Measurements from ENCODE around the gene TSPAN8.
"Not testable (repeated sequence)": the region's sequence is repeated elsewhere in the genome, so short reads cannot be mapped to it uniquely, and the experiment has no call there.

TSPAN8 gene

DNA sequence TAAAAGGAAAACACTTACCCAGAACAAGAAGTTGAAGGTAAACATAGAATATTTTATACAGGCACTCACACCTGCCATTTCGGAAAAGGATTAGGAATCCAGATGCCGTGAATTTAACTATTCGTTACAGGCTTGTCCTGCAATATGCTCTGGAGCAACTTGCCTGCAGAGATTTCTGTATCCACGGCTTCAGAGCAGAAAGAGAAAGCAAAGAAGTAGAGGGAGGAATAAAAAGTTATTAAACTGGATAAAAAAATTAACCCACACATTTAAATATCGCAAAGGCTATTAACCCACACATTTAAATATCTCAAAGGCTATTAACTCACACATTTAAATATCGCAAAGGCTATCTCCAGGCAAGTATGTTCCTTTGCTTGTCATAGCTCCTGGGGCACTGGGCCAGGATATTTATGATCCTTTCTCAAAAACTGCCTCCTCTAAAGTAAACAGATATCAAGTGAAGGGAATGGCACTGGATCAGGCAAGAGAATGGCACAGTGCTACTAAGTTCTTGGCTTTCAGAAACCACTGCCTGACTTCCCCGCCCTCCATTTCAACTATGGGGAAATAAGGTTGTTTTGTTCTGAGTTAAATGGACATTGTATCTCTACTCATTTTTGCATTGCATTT lies at the start of gene TSPAN8:
TSS of gene TSPAN8 (minus strand) at position 399 of the 633 bp plus-strand sequence. CDS start at position 78, 321 bp downstream.
- no peak for DNase-seq (ENCODE audit: low spot score)

DNA sequence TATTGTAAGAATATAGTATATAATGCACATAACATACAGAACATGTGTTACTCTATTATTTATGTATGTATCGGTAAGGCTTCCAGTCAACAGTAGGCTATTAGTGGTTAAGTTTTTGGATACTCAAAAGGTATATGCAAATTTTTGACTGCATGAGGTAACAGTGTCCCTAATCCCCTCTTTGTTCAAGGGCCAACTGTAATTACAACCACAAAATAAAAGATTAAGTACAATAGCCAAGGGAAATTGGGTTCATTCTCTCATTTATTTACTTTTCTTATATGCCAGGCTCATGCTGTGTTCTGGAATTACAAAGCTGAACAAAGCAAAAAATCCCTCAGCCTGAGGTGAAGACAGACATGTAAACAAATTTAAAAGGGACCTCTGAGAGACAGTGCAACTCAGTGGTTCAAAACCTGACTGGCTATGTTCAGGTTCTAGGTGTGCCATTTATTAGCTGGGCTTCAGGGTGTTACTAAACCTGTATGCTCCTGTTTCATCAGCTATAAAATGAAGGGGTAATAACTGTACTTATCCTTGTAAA lies 43.4 kb upstream of the TSPAN8 start:
- DNase-seq (ENCODE audit: low spot score), result no peak

DNA sequence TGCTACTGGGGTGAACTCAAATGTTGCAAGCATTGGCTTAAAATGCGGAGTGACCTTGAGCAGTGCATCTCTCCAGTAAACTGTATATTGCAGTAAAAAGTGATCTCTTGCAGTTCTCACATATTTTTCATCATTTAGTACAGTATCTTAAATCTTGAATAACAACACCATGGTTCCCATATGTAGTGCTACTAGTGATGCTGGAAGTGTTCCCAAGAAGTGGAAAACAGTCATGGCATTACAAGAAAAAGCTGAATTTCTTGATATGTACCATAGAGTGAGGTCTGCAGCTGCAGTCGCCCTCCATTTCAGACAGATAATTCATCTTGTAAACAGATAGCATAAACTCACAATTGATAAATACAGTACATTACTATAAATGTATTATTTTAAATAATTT lies 42.9 kb upstream of the TSPAN8 start:
- DNase-seq (ENCODE audit: low spot score), result no peak

DNA sequence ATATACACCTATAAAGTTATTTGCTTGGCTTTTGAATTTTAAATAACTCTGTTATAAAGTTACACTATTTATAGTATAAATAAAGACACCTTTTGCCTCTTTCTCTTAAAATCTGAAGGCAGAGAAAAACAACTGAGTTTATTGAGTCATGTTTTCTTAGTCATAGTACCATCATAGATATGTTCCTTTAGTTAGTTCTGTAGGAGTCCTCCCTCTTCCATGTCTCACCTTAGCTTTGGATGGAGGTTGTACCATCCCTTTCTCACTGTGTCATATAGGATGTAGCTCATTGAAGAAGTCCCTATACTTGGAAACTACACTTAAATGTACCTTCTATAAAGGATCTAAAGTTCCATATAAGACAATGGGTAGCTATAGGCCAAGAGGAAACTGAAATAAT lies 39.7 kb upstream of the TSPAN8 start:
- DNase-seq (ENCODE audit: low spot score), result no peak

DNA sequence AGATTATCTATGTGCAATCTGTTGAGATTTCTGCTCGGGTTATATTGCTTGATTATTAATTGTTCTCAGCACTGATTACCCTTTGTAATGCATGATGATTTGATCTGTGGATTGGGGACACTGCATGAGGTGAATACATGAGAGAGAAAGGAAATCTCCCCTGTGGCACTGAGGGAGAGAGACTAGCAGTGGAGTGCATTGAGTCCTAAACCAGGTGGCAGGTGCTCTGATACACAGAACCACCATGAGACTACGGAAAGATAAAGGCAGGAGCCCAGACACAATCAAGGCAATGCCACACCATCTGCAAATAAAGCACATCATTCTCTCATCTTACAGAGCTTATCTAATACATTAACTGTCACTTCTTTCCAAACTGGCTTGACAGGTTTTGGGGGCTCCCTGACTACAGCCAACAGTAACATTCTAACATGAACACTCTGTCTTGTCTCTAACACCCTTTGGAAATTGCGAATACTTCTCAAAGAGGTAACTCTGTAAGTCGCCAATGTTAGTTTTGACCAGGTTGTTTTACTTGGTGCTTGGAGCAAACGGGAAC lies 37.6 kb upstream of the TSPAN8 start:
- no peak for DNase-seq (ENCODE audit: low spot score)

DNA sequence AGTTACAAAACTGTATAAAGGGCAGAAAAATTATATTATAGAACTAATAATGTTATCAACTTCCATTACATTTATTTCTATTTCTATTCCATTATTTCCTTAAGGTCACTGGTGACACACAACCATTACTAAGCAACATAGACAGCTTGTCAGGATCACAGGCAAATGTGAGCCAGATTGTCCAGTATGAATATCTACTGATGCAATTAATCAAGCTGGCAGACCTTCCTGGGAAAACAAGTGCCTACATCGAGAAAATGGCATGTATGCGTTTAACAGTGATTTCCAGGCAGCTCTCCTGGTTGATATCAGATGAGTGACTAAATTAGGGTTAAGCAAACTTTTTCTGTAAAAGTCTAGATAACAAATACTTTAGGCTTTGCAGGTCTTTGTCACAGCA lies 36.9 kb upstream of the TSPAN8 start:
- DNase-seq (ENCODE audit: low spot score), result no peak

DNA sequence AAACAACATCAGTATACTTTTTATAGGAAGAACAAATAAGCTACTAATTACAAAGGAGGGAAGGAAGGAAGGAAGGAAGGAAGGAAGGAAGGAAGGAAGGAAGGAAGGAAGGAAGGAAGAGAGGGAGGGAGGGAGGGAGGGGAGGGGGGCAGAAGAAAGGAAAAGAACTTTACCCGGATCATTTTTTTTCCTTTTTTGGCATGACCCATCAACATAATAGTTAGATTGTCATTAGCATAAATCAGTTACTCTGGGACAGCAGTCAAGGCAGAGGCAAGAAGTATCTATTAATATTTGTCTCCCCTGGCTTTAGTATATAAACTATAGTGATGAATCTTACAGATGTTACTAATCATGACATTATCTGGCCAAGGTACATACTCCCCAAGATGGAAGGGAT lies 35.2 kb upstream of the TSPAN8 start:
- DNase-seq (ENCODE audit: low spot score), result no peak

DNA sequence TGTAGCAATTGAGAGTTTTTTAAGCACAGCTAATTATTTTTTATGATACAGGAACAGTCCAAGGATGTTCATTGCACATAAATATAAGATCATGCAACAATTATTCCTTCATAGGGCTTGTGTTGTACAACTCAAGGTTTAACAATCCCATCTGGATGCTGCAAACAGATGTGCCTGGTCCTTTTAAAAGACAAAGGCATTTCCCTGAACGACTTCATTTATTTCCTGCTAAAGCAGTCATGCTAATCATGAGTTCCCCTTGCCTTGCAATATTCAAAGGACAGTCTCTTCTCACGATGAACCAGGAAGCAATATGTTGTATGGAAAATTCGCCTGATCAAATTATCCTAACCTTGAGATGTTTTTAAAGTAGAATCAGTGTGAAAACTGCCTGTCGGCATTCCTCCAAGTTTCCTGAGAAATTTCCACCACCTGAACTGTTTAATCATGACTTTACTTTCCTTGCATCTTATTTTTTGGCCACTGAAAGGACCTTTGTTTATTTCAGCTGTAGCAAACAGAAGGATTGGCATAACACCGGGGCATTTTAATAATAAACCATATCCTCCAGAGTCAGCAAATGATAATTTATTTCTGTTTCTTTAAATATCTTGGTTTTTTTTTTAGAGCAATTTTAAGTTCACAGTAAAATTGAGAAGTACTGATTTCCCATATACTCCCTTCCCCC lies 33.9 kb upstream of the TSPAN8 start:
- no peak for DNase-seq (ENCODE audit: low spot score)

DNA sequence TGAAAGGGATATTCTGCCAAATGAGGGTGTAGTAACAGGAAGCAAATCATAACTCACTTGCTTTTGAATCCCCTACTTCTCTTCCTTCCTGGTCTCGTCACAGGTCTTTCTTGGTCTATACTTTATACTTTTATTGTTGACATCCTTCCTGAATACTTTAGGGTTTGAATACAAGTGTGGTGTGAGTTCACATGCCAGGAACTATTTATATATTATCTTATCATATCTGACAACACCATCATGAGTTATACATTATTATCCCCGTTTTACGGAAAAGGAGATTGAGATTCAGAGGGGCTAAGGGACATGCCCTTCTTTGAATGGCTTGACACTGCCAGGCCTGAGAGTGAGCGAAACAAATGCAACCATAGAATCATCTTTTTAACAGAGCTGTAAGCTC lies 33.0 kb upstream of the TSPAN8 start:
- no peak for DNase-seq (ENCODE audit: low spot score)

DNA sequence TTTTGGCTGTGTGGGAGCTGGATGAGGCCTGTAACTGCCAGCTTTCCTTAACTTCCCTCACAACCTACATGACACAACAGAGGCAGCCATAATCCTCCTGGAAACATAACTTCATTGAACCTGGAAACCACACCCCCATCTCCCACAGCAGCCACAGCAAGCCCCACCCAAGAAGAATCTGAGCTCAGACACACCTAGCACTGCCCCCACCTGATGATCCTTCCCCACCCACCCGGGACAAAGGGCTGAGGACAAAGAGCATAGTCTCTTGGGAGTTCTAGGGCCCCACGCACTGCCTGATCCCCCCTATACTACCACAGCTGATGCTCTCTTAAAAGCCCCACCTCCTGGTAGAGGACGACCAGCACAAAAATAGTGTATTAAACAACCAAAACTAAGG lies 29.6 kb upstream of the TSPAN8 start:
- DNase-seq (ENCODE audit: low spot score), result no peak

DNA sequence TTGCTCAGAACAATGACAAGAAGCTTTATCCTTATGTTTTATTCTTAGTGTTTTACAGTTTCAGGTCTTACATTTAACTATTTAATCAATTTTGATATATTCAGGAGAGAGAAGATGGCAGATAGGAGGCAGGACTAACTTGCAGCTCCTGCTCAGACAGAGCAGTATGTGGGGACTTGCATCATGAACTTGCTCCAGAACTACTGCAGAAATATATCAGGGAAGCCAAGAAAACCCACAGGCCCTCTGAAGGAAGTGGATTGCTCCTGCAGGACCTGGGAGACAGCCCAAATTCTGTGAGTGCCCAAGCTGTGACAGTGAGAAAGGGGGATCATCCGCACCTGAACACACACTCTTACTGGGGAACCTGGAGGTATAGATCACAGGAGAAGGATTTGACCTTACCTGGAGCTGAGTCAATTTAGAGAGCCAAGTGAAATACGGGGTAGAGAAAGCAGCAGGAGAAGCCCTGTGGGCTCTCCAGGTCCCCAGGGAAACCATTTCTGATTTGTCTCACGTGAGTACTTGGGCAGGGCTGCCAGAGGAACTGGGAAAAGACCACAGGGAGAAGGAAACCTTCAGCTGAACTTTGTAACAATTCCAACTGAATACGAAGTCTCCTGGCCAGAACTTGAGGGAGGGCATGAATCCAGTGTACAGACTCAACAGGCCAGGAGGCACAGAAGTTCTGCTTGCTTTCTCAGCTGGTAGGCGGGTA lies 28.9 kb upstream of the TSPAN8 start:
- no peak for DNase-seq (ENCODE audit: low spot score)

DNA sequence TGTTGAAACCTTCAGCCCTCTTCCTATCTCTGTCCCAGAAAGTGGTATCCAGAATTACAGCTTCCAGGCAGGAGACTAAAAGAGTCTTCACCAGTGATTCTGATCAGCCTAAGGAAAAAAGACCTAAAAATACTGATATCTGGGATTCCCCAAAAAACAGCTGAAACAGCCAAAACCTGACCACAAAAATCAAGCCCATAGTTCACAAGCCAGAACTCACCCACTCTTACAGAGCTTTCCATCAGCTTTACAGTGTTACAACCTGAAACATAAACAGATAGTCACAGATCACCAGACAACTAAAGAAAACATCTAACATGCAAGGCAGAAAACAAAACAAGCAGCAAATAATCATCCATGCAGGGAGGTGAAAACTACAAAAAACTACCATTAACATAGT lies 26.0 kb upstream of the TSPAN8 start:
- DNase-seq (ENCODE audit: low spot score), result no peak

DNA sequence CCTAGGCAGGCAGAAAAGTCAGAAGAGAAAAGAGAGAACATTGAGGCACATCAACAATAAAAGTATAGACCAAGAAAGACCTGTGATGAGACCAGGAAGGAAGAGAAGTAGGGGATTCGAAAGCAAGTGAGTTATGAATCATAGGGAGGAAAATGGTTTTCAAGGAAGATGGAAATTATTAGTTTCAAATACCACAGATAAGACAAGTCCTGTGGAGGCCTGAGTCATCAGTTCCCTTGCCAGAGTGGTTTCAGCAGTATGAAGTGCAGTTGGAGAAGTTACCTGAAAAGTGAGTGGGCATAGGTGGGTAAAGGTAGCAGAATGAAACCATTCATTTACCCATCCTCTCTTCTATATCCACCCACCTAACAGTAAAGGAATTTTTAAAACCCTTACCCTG lies 25.2 kb upstream of the TSPAN8 start:
- no peak for DNase-seq (ENCODE audit: low spot score)

DNA sequence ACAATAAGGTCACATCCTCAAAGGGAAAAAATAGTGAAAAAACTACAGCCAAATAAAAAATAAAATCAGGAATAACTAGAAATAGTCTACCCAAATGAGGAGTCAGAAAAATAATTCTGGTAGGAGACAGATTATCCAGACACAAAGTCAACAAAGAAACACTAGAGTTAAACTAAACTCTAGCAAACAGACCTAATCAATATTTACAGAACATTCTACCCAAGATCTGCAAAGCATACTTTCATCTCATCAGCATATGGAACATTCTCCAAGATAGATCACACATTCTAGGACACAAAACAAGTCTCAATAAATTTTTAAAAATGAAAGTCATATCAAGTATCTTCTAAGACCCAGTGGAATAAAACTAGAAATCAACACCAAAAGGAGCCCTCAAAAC lies 20.4 kb upstream of the TSPAN8 start:
- DNase-seq (ENCODE audit: low spot score), result no peak

DNA sequence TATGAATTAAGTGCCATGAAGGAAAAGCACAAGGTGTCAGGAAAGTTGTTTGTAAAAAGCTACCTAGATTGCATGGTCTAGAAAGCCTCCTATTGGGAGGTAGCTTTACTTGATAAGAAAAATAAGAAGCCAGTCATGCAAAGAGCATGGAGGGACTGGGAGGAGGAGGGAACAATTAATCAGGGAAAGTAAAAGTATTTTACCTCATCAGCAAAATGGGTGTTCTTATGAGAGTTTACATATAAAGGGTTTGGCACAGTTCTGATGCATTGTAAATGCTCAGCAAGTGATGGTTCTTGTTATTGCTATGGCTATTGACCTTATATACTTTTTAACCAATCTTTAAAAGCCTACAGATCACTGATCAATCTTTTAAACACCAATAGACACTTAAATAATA lies 17.0 kb upstream of the TSPAN8 start:
- no peak for DNase-seq (ENCODE audit: low spot score)

DNA sequence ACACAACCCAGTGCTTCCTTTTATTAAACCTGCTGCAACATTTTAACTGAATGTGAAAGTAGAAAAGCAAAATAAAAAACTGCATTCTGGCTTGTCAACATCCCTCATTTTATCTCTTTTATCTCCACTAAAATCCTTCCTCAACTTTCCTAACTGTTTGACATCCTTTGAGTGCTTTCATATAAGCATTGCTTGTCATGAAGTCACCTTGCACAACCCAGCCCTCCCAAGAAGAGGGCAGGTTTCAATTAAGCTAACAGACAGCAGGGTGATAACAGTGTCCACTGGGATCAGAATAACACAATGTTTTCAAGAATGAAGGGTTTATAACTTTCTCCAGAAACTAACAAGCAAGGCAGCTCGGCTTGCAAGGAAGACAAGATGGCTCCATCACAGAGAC lies 16.3 kb upstream of the TSPAN8 start:
- no peak for DNase-seq (ENCODE audit: low spot score)

DNA sequence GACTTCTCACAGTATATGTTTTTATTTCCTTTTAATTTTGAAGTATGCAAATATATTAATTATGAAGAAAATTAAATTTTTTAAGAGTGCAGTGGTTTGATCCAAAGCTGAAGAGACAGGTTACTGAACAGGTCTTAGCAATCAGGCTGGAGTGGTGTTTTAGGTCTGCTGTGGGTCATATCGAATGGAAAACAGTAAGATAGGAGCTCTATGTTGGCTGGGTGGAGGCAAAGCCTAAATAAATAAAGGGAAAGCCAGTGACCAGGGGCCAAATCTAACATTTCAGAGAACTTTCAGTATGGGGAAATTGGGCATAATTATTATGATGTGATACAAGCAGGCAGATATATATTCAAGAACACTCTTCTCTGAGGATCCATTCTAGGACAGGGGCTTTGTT lies 12.7 kb upstream of the TSPAN8 start:
- DNase-seq (ENCODE audit: low spot score), result no peak

DNA sequence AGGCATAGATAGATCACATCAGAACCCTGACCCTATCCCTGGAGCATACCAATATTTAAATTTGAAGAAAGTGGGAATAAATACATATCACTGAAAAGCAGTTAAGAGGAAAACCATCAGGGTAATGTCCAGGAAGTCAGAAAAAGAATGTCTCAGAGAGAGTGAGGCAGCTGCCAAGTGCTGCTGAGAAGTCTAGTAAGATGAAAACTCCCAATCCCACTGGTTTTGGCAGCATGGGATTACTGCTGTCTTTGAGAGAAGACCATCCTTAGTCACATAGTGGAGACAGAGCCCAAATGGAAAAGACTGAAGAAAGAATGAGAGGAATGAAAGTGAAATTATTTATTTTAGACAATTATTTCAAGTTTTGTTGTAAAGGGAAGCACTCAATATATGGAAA lies 11.5 kb upstream of the TSPAN8 start:
- no peak for DNase-seq (ENCODE audit: low spot score)

DNA sequence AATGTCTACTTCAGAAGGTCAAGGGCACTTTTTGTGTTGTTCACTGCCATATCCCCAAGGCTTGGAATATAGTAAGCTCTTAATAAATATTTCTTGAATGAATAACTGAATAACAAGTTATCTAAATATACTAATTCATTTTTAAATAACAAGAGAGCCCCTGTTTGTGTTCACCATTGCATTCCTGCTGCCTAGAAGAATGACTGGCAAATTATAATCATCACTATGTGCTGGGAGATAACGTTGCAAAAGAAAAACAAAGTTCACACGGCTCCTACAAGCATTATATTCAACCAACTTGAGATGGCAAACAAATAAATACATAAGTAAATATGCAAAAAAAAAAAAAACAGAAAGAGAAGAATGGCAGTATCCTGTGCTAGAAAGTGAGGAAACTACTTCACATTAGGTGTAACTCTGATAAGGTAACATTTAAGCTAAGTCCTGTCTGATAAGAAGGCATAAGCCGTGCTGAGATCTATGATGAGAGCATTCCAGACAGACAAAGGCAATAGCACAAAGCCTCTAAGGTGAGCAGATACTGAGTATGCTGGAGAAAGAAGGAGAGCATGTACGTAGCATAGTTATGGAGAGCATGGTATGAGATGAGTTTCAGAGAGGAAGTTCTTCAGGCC lies 9.2 kb upstream of the TSPAN8 start:
- no peak for DNase-seq (ENCODE audit: low spot score)

DNA sequence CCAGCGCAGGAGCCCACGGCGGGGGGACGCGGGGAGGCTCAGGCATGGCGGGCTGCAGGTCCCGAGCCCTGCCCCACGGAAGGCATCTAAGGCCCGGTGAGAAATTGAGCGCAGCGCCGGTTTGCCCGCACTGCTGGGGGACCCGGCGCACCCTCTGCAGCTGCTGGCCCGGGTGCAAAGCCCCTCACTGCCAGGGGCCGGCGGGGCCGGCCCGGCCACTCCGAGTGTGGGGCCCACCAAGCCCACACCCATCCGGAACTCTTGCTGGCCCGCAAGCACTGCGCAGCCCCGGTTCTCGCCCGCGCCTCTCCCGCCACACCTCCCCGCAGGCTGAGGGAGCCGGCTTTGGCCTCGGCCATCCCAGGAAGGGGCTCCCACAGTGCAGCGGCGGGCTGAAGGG lies 8.5 kb upstream of the TSPAN8 start:
- no peak for DNase-seq (ENCODE audit: low spot score)

DNA sequence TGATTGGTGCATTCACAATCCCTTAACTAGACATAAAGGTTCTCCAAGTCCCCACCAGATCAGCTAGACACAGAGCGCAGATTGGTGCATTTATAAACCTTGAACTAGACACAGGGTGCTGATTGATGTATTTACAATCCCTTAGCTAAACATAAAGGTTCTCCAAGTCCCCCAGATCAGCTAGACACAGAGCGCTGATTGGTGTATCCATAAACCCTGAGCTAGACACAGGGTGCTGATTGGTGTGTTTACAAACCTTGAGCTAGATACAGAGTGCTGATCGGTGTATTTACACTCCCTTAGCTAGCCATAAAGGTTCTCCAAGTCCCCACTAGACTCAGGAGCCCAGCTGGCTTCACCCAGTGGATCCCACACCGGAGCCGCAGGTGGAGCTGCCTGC lies 8.0 kb upstream of the TSPAN8 start:
- not testable (repeated sequence) for DNase-seq (ENCODE audit: low spot score)

DNA sequence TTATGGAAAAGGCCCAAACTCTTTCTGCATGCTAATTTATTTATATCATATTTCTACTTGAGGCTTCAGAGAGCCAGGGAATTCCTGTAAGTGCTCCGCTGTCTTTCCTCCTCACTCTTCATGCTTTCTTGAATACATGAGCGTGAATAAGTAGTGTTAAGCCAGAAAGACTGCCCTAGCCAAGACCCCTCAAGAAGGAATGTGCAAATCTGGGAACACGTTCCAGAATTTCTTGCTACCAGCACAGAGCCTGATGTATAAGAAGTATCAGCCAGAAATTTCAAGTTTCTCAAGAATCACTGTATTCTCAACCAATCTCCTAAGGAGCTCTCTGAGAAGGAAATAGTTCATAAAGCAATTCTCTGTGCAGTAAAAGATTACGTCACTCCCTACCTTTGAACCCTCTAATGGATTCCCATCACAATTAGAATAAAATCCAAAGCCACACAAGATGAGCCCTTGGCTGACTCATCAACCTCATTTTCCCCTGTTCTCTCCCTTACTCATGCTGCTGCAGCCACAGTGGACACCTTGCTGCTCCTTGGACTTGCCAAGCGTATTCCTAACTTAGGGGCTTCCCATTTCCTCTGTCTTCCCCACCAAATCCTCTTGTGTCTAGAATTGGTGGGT lies 6.9 kb upstream of the TSPAN8 start:
- DNase-seq (ENCODE audit: low spot score), result no peak

Data from hepatic stellate cell (primary cell).